ENCODE measurements around the gene ANTXR1.

- TF ChIP-seq CTCF (IDR thresholded peaks at IDR 0.05) (no peak), POLR2A (IDR thresholded peaks at IDR 0.05) (no peak)
These were observed 211.5 kb downstream of the ANTXR1 start for GRCh38 chr2:69224512-69224837.
